GM12873 (cell line): ENCODE results near the gene STXBP2.

Experiments used
- CTCF ChIP-seq: IDR thresholded peaks from 2 replicates; pipeline ENCODE4 v1.5.1; 2012; ENCODE audit warnings: low read depth, mild to moderate bottlenecking, moderate library complexity, low read length, control low read depth; ENCODE audit not compliant: insufficient read depth; ENCODE audit errors: missing control alignments

The STXBP2 gene

DNA sequence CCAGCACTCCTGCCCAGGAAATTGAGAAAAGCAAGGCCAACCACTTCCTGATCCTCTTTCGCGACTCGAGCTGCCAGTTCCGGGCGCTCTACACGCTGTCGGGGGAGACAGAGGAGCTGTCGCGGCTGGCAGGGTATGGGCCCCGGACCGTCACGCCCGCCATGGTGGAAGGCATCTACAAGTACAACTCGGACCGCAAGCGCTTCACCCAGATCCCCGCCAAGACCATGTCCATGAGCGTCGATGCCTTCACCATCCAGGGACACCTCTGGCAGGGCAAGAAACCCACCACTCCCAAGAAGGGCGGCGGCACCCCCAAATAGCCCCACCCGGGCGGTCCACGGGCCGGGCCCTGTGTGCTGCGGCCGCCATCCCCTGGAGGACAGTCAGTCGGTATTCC is 19.2 kb upstream of the STXBP2 start:
- TF ChIP-seq CTCF: no peak

DNA sequence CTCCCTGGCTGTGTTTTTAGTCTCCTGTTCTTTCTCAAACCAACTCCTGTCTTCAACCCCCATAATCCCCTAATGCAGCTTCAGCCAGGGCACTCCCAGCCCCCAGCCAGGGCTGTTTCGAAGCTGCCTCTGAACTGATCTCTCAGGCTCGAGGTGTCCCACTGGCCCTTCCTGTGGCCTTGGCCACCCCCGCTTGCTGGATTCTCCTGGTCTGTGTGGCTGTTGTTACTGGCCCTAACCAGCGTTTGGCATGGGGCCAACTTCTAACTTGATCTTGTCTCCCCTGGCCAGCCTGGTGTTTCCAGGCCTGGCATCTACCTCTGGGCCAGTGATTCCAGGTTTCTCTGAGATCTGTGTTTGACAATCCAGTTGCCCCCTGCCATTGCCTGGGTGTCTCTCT is 18.6 kb upstream of the STXBP2 start:
- no peak for TF ChIP-seq CTCF

DNA sequence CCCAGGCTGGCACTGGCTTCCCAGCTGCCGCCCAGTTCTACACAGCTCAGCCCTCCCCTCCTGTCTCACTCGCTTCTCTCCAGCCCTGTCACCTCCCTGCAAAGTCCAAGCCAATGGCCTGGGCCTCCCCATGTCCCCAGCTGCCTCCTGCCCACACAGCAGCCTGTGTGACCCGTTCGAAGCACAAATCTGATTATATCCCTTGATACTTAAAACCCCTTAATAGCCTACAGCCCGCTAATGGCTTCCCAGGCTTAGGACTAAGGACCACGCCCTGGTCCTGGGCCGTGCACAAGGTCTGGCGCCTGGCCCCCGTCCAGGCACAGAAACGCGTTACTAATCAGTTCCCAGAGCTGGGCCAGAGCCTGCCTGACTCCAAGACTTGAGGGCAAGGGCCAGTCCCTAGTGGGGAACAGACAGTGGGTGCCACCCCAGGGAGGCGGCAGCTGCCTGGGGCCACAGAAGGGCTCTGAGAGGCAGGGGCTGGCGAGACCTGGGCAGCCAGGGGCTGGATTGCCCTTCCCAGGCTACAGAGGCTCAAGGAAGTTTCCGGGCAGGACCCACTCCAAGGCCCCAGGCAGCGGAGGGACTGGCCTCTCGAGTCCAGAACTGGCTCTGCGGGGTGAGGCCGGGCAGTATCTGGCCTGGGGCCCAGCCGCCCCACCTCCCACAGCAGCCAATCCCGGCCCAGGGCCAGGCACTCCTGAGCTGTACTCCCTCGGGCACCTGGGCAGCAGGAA is 18.0 kb upstream of the STXBP2 start:
- TF ChIP-seq CTCF: no peak

DNA sequence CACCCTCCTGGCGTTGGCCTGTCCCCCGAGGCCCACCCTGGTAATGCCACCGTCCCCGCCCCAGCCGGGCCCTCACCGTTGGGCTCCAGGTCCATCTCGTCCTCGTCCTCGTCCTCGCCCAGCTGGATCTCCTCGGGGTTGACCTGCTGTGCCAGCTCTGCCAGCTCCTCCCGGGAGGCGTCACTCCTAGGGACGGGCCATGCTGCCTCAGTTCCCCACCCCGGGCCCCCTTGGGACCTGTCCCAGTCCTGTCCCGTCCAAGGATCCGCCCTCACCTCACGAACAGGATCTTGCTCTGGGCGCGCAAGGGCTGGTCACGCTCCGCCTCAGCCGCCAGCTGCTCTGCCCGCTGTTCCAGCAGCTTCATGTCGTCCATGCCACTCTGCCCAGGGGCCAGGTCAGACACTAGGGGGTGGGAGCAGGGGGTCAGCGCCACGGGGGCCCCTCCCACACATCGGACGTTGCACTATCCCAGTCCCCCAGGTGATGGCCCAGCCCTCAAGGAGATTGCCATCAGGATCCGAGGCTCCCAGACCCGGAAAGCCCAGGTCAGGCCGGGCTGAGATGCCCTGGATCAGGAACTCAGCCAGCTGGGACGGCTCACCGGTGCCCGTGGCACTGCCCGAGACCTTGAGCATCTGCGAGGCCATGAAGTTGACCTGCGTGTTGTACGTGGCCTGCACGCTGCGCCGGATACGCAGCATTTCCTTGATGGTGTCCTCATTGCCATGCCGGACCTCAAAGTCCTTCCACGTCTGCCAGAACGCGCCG is 17.1 kb upstream of the STXBP2 start:
- no peak for TF ChIP-seq CTCF

- no peak for TF ChIP-seq CTCF
Observed at GRCh38 chr19:7620442-7621412, 16.2 kb upstream of the STXBP2 start.

DNA sequence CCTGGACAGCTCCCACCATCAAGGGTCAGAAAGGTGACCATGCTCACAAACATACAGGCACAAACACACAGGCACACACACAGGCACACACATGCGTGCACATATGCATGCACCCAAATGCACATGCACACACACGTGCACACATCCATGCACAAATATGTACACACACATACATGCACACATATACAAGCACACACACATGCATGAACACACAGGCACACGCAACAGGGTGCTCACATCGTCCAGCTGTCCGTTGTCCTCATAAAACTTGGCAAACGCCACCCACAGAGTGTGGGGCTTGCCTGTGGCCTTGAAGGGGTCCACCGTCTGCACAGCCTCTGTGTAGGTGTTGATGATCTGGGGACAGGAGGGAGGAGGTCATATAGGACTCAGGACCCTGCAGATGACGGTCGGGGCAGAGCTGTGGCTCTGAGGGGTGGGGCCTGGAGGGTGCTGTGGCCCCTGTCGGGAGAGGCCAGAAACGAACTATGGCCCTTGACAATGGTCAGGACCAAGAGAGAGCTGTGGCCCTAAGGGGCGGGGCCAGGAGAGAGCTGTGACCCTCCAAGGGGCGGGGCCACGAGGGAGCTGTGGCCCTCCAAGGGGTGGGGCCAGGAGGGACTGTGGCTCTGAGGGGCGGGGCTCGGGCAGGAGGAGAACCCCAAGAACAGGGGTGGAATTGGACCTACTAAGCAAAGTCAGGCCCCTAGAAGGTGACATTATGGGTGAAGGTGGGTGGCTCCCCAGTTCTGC is 13.8 kb upstream of the STXBP2 start:
- TF ChIP-seq CTCF: no peak
